AG10803 (cell line): ENCODE measurements around the gene IFNGR2.

Experiments
- DNase-seq: peaks from one replicate; pipeline ENCODE4 v3.0.0; 2010; ENCODE audit warnings: low read depth
- H3K4me3 ChIP-seq: 2 replicates; pipeline ENCODE4 v1.5.1; 2011; ENCODE audit warnings: mild to moderate bottlenecking, low read length, control low read depth
- TF ChIP-seq, protein P1 (sequence below): conservative IDR thresholded peaks from 2 replicates; pipeline ENCODE4 v1.5.1; 2011; ENCODE audit warnings: mild to moderate bottlenecking, low read length, control low read depth, inconsistent platforms

IFNGR2 gene

DNA sequence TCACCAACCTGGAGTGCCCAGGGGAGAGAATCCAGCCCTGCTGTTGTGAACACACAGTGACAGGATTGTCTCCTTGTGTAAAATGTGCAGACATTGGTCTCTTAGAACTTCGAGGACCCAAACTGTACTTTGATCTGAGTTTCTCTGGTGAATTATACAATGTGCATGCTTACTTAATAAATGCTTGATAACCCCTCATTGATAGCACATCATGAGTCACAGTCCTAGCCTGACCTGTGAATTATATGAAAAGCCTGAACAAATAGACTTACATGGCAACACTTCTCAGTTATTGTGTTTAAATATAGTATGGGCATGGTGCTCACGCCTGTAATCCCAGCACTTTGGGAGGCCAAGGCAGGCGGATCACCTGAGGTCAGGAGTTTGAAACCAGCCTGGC, 22.6 kb downstream of the IFNGR2 start:
- TF ChIP-seq, protein P1, sequence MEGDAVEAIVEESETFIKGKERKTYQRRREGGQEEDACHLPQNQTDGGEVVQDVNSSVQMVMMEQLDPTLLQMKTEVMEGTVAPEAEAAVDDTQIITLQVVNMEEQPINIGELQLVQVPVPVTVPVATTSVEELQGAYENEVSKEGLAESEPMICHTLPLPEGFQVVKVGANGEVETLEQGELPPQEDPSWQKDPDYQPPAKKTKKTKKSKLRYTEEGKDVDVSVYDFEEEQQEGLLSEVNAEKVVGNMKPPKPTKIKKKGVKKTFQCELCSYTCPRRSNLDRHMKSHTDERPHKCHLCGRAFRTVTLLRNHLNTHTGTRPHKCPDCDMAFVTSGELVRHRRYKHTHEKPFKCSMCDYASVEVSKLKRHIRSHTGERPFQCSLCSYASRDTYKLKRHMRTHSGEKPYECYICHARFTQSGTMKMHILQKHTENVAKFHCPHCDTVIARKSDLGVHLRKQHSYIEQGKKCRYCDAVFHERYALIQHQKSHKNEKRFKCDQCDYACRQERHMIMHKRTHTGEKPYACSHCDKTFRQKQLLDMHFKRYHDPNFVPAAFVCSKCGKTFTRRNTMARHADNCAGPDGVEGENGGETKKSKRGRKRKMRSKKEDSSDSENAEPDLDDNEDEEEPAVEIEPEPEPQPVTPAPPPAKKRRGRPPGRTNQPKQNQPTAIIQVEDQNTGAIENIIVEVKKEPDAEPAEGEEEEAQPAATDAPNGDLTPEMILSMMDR = no peak
- no peak for DNase-seq
- no peak overlapping the region for H3K4me3 ChIP-seq

DNA sequence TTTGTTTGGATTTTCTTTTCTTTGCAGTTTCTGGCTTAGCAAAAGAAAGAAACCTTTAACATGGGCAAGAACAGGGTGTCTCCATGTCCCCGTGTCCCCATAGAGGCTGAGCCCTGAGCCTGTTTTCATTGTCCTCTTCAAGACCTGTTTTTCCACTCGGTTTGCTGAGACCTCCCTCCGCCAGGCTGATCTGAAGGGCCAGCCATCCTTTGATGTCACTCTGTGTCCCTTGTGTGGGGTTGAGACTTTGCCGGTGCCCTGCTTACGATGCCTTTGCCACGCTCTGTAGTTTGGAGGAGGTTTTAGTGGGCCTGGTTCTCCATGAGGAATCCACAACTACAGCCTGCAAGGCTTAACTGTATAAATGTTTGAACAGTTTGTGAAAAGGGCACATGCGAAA, 23.8 kb downstream of the IFNGR2 start:
- no peak for DNase-seq
- TF ChIP-seq, protein P1 = no peak
- H3K4me3 ChIP-seq = no peak overlapping the region

DNA sequence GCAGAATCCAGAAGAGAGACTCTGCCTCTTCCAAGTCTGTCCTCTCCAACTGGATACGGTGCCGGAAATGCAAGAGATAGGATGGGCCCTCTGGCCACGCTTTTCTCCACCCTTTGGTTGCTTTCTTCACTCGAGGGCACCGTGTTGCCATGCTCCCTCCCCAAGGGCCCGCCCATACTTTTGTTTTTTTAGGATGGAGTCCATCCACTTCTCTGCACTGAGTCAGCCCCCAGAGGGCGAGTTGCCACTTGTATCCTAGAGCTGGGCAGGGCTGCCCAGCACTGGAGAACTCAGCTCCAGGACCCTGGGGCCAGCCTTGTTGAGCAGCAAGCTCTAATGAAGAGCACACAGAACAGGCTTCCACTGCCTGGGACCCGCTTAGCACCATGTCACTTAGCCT, 25.5 kb downstream of the IFNGR2 start:
- peak; percentile 28 for DNase-seq
- H3K4me3 ChIP-seq = no peak overlapping the region
- TF ChIP-seq, protein P1 = no peak

DNA sequence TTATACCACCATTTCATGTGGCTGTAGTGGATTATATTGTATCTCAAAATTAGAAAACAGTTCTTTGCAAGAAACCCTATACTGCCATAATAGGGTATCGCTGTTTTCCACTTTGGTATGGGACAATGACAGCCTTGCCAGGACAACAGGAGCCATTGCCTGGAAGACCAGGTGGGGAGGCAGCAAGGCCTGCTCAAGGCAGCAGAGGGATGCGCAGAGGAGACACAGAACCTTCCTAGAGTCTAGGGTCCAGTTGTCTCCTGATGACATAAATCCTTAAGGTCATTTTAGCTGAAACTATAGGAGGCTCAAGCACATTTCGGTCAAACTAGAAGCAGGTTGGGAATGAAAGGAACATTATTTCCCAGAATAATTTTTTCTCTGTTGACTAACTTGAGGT, 27.6 kb downstream of the IFNGR2 start:
- TF ChIP-seq, protein P1 = no peak
- H3K4me3 ChIP-seq = no peak overlapping the region
- DNase-seq = no peak

DNA sequence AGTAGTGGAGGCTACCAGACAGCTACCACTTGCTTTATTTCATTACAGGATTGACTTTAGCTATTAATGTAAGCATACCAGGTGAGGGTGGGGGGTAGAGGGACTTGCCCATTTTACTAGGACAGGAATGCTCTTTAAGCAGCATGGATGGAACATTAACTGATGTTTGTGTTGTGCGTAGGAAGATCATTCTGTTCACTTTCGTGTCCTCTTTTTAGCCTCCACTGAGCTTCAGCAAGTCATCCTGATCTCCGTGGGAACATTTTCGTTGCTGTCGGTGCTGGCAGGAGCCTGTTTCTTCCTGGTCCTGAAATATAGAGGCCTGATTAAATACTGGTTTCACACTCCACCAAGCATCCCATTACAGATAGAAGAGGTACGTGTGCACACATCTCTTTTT, 29.3 kb downstream of the IFNGR2 start:
- no peak overlapping the region for H3K4me3 ChIP-seq
- no peak for DNase-seq
- TF ChIP-seq, protein P1 = no peak

DNA sequence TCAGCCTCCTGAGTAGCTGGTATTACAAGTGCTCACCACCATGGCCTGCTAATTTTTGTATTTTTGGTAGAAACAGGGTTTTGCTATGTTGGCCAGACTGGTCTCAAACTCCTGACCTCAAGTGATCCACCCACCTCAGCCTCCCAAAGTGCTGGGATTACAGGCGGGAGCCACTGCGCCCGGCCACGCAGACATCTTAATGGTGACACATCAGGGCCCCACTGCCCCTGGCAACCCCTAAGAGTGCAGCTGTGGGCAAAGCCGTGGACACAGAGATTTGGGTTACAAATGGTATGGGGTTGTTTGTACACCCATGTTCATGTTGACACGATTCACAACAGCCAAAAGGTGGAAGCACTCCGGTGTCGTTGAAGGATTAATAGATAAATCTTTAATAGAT, 29.8 kb downstream of the IFNGR2 start:
- H3K4me3 ChIP-seq = no peak overlapping the region
- TF ChIP-seq, protein P1 = no peak
- no peak for DNase-seq

DNA sequence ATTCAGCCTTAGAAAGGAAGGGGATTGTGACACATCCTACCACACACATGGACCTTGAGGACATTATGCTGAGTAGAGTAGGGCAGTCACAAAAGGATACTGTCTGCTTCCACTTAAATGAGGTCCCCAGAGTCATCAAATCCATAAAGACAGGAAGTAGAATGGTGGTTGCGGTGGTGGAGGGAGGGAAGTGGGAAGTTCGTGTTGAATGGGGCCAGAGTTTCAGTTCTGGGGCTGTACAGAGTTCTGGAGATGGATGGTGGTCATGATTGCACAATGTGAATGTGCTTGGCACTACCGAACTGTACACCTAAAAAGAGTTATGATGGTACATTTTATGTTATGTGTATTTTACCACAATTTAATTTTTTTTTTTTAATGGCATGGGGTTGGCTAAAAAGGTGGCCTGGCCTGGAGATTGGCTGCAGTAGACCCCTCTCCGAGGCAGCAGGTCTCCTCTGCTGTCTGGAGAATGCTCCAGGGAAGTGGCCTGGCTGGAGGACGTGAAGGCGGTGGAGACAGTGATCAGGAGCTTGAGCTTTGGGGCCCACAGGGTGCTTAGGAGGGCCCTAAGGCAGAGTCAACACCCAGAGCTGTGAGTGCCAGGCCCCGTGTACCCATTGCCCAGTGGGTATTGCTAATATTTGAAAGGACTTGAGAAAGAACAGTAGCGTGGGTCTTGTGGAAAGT, 30.4 kb downstream of the IFNGR2 start:
- no peak overlapping the region for H3K4me3 ChIP-seq
- no peak for DNase-seq
- TF ChIP-seq, protein P1 = no peak
